ENCODE data around the gene GRHPR. TPM values are rescaled to one million over a fixed set of nuclear protein-coding genes. Genes with fewer than 3 reads are reported as not detected.
A peak's percentile ranks its signal among the peaks of the same experiment; 100 is the strongest.
"Not testable (repeated sequence)": the region's sequence is repeated elsewhere in the genome, so short reads cannot be mapped to it uniquely, and the experiment has no call there.

Gene GRHPR
- polyA plus RNA-seq, 3 donors, result 124 to 146 (median 132) TPM

DNA sequence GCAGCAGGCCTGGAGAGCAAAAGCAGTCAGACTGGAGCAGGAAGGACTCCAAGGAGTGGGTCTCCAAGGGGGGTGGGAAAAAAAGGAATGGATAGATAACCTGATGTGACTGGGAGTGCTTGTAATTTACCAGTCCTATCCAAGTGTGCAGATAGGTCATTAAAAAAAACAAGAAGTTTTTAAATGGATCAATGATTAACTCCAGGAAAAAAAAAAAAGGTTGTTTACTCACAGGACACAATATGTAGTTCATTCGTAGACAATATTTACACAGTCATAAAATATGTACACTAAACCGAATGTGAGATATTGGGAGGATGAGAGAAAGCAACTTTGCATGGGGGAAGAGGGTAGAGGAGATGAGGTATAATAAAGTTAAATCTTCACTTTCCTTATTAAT lies 22.4 kb downstream of the GRHPR start:
- DNase-seq (ENCODE audit: low read depth in 3 of 3, low spot score in 2 of 3), result no peak

DNA sequence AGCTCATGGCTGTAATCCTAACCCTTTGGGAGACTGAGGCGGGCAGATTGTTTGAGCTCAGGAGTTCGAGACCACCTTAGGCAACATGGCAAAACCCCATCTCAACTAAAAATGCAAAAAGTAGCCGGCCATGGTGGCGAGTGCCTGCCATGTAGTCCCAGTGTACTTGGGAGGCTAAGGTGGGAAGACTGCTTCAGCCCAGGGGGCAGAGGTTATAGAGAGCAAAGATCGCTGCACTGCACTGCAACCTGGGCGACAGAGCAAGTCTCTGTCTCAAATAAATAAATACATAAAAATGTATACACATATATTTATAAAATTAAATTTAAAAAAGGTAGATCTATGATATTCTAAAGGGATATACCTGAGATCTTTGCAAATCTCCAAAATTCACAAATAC lies 23.3 kb downstream of the GRHPR start:
- no peak for DNase-seq (ENCODE audit: low read depth in 3 of 3, low spot score in 2 of 3)

DNA sequence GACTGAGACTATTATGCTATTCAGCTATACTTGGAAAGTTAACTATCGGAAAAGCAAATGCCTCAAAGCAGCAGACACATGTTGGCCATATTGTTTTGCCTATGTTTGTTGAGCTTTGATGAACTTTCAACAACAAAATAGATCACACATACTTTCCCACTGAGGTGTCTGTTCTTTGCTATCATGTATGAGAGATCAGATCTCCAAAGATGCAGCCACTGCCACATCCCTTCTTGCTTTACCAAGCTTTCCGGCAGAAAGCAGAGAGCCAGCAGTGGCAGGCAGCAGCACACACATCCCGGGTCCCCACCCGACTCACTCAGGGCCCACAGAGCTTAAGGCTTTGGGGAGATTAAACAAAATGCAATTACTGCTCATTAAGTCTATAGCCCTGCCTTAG lies 23.9 kb downstream of the GRHPR start:
- DNase-seq (ENCODE audit: low read depth in 3 of 3, low spot score in 2 of 3), result no peak

DNA sequence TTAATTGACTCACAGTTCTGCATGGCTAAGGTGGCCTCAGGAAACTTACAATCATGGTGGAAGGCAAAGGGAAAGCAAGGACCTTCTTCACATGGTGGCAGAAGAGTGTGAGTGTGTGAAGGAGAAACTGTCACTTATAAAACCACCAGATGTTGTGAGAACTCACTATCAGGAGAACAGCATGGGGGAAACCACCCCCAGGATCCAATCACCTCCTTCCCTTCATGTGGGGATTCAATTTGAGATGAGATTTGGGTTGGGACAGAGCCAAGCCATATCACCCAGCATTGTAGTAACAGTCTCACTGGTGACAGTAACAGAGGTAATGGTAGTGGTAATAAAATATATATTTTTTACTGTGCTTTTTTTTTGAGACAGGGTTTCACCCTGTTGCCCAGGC lies 24.6 kb downstream of the GRHPR start:
- DNase-seq (ENCODE audit: low read depth in 3 of 3, low spot score in 2 of 3), result no peak

DNA sequence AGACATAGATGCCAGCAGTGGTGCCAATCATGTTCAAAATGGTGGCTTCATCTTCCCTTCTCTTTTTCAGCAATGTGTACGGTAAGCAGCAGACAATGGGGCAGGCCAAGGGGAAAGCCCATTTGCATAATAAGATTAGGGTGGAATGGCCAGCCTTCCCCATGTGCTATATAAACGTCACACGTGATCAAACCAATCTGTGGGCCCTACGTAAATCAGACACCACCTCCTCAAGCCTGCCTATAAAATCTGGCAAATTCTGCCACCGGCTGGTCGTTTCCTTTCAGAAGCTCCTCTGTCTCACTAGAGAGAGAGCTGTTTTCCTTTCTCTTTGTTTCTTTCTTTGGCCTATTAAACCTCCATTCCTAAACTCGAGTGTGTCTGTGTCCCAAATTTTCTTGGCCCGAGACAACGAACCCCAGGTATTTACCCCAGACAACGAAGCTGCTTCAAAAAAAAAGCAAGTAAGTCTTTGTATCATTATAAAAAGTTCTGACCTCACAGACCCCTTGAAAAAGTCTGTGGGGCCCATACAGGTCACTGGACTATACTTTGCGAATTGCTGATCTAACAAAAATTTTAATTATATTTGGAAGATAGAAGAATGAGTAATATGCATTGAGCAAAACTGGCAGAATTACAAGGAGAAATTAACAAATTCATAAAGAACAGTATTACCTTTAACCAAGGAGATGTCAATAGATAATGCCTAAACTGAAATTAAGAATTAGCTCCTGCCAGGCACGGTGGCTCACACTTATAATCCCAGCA lies 27.6 kb downstream of the GRHPR start:
- no peak for DNase-seq (ENCODE audit: low read depth in 3 of 3, low spot score in 2 of 3)

DNA sequence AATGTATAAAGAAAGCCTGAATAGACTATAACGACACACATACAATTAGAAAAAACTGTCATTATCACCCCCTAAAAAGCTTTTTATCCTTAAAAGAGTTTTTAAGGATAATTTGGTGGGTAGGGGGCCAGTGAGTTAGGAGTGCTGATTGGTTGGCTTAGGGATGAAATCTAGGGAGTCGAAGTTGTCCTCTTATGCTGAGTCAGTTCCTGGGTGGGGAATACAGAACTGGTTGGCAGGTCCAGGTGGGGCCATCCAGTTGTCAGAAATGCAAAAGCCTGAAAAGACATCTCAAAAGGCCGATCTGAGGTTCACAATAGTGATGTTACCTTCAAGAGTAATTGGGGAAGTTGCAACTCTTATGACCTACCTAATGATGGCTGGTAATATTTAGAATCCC lies 29.1 kb downstream of the GRHPR start:
- no peak for DNase-seq (ENCODE audit: low read depth in 3 of 3, low spot score in 2 of 3)

DNA sequence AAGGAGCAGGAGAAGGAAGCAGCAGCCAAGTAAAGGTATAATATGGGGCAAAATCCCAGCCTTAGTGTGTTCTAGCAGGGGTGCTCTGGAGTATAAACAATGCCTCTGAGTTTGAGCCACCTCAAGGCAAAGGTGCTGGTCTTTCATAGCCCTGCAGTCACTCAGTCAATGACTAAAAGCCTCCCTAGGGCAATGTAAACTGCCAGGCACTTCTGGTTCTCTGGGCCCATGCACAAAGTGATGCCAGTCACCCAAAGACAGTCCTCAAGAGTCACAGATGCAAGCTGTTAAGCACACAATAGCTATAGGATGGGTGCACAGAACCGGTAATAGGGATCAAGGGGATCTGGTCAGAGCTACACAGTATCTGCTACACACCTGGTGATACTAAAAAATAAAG lies 30.1 kb downstream of the GRHPR start:
- no peak for DNase-seq (ENCODE audit: low read depth in 3 of 3, low spot score in 2 of 3)

DNA sequence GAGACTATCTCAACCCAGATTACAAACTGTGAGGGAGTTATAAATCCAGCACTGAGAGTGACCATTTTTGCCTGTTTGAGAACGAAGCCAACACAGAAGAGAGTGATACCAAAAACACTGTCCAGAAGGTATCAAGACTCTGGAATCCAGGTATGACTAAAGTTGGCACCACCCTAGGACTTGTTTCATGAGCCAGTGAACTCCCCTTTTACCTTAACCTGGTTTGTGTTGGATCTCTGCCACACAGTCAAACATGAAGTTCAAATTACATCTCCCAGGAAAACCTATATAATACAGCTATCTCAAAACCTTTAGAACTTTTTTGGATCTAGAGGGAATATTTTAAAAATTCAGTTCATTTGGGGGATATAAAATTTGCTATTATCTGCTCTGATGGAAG lies 31.3 kb downstream of the GRHPR start:
- no peak for DNase-seq (ENCODE audit: low read depth in 3 of 3, low spot score in 2 of 3)

DNA sequence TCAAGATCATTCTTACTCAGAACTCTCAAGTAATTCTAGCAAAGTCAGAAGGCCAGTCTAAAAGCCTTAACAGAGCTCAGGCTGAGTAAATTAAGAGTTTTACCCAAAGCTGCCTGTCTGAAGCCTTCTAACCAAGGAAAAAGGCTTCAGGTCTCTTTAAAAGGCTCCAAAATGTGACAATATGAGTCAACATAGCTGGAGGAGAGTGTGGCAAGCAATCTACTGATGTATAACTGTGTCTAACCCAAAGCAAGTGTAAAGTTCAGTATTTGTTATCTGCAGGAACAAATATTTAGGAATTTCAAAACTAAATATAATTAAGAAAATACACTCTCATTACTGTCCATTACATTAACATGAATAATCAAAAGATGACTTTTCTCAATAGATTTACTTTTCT lies 31.7 kb downstream of the GRHPR start:
- no peak for DNase-seq (ENCODE audit: low read depth in 3 of 3, low spot score in 2 of 3)

DNA sequence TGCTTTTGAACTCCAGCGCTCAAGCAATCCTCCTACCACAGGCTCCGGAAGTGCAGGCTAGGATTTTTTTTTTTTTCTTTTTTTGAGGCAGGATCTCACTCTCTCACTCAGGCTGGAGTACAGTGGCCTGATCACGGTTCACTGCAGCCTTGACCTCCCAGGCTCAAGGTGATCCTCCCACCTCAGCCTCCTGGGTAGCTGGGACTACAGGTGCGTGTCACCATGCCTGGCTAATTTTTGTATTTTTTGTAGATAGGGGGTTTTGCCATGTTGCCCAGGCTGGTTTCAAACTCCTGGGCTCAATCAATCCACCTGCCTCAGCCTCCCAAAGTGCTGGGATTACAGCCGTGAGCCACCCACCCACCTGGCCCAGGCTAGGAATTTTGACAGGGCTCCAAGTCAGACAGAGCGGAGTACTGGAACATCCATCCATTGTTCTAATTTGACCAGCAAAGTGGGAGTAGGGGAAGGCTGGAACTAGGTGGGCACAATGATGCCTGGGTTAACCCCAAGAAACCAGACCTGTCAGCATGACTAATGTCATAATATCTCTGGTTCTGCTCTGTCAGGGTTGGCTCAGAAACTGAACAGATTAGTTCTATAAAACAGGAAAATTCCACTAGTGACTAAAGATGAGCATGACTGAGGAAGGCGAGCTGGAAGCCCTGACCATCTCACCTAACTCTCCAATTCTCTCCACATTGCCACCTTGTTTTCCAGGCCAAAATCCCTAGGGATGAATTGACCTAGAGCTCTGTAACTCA lies 33.6 kb downstream of the GRHPR start:
- no peak for DNase-seq (ENCODE audit: low read depth in 3 of 3, low spot score in 2 of 3)

DNA sequence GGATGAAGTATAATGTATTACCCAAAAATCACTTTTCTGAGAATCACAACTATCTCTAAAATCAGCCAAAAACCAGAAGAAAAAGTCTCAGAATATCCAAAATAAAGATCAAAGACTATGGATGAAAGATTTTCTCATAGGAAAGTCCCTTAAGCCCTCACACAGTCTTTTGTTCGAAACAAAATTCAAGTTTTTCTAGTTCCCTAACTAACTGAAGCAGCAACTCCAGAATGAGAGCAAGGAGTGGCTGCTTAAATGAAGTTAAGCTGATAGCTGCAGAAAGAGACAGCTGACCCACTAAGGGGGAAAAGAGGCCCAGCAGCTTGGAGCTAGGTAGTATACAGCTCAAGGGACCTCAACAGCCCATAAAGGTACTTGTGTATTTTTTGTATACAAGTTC lies 34.3 kb downstream of the GRHPR start:
- no peak for DNase-seq (ENCODE audit: low read depth in 3 of 3, low spot score in 2 of 3)

DNA sequence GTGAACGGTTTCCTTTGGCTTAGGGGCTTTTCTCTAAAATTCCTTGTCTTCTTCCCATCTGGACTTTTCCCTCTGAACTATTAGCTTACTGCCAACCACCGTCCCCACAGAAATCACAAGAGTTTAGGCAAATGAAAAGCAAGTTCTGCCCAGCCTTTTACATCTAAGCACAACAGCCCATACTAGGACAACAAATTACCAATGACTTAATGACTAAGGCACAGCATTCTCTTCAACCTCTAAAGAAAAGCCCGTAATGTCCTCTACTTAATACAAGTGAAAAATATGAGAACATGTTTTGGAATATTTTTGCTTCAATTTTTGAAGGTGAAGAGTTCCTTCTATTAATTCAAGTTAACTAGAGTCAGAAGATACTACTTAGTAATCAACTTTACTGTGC lies 41.5 kb downstream of the GRHPR start:
- DNase-seq (ENCODE audit: low read depth in 3 of 3, low spot score in 2 of 3), result no peak

DNA sequence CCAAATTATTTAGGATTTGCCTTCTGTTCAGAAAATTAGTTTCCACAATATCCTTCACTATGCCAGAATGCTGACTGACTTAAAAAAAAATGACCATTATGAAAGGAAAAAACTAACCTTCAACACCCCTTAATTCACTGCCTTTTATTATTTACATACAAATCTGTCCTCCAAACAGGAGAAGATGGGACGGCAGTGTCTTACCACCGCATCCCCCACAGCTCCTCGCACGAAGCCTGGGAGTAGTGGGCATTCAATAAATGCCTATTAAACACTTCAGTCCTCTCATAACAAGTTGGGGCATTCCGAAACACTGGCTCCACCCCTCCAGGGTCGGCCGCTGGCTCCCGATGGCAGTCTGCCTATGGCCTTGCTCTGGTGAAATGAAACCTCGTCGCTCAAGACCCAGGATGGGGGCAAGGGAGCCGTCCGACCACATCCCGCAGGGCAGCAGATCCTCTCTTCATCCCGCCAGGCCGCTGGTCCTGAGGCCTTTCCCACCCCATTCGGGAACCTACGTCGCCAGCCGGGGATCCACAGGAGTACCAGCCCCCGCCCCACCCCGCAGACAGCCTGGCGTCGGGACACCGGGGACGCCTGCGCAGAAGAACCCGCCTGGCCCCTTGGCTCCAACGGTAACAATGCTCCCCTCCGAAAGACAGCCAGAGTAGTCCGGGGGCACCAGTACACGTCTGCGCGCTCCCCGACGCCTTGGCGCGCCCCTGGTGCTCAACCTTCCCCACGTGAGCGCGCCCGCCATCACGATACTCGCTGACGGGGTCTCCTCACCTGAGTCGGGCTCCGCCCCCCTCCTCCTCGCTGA lies 42.1 kb downstream of the GRHPR start:
- peak in 1 of 3 donors; percentile 57 for DNase-seq (ENCODE audit: low read depth in 3 of 3, low spot score in 2 of 3)

DNA sequence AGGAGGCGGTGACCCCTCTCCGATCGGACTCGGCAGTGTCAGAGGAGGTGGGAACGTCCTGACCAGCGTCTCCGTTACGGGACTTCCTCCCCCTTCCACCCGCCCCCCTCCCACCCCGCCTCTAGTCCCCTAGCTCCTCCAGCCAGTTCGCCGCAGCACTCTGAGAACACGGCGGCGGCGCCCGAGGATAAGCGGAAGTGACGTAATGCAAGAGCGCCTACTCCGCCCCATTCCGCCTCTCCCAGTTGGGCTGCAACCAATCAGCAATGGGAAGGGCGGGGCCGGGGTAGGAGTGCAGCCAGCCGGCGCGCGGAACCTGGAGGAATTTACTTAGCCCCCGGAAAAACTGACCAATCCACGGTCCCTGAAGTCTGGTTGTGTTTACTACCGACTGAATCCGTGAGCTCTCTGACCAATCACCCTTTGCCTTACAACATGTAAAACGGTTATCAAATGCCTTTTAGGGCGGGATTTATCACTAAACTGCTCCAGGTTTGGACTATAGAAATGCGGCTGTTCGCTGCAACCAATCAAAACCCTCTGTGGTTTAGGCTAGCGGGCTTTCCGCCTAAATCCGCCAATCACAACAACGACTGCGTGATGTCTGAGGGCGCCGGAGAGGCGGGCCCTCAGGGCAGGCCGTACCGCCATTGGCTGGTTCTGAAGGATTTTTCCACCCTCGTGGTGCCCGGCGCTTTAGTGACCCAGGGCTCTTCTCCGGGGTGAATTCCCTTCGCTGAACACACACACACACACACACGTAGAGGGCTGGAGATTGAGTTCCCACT lies 42.9 kb downstream of the GRHPR start, which contains the start of gene ZBTB5:
Gene ZBTB5, minus strand, starts transcription at position 202 of the 788 bp plus-strand sequence. CDS start 22,899 bp downstream, outside the sequence.
- DNase-seq (ENCODE audit: low read depth in 3 of 3, low spot score in 2 of 3), result peak; percentile 99 to 100 (median 99)

DNA sequence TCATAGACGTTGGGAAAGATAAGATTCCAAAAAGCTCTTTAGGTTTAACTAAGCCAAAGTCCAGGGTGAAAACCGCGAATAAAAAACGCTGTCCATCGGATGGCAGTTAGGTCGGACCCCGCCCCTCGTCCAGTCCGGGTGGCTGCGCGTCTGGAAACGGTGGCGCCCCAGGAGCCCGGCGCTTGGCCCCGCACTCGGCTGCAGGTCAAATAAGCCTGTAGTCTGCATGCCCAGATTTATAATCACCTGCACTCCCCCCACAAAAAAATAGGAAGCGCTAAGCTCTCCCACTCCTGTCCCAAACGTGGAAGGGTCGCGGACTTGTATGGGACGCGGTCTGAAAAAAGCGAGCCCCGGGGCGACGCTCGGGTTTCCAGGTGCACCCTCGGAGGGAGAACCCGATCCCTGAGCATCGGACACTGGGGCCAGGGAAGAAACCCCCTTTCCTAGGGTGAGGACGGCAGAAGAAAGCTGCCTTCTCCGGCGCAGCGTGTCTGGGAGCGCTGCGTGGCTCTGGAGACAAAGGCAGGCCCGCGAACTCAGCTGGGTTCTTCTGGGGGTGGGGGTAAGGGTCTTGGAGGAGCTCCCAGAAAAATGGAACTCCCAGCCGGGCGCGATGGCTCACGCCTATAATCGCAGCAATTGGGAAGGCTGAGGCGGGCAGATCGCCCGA lies 43.7 kb downstream of the GRHPR start:
- DNase-seq (ENCODE audit: low read depth in 3 of 3, low spot score in 2 of 3), result peak in 2 of 3 donors; percentile 67 to 74

DNA sequence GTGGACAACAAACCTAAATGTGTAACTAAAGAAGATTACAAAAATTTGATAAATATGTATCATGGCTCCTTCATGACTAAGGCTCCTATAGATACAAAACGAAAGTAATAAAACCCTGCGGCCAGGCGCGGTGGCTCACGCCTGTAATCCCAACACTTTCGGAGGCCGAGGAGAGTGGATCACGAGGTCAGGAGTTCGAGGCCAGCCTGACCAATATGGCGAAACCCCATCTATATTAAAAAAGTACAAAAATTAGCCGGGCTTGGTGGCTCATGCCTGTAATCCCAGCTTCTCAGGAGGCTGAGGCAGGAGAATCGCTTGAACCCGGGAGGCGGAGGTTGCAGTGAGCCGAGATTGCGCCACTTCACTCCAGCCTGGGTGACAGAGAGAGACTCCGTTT lies 45.0 kb downstream of the GRHPR start:
- not testable (repeated sequence) for DNase-seq (ENCODE audit: low read depth in 3 of 3, low spot score in 2 of 3)

DNA sequence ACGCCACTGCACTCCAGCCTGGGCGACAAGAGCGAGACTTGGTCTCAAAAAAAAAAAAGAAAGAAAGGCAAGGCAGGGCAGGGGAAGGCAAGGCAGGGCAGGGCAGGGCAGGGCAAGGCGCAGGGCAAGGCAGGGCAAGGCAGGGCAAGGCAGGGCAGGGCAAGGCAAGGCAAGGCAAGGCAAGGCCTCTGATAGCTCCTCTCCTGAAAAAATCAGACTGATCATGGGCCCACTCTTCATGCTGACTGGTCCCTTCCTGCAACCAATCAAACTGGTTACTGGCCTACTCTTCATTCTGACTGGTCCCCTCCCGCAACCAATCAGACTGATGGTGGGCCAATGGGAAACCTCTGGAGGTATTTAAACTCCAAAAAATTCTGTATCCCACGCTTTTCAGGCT lies 46.1 kb downstream of the GRHPR start:
- DNase-seq (ENCODE audit: low read depth in 3 of 3, low spot score in 2 of 3), result no peak

DNA sequence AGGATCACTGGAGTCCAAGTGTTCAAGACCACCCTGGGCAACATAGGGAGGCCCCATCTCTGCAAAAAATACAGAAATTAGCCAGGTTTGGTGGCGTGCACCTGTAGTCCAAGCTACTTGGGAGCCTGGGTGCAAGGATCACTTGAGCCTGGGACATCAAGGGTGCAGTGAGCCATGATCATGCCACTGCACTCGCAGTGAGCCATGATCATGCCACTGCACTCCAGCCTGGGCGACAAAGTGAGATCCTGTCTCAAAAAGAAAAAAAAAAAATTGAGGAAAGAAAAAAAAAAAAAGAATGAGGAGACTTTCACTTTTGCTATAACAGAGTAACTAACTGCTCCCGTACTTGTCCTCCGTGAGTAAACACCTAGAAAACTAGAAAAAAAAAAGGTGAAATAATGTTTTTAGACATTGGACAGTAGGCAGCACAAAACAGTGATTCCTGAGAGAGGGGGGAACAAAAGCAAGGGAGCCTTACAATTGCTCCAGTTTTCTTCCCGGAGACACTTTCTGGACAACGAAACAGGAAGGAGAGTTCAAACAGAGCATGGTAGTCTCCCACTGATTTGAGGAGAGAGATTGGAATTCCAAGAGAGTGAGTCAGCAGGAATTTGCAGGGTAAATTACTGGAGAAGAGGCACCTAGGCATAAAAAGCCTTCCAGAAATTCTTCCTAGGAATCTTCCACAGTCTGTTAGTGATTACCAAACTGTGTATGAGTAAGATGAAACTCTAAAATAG lies 49.6 kb downstream of the GRHPR start:
- no peak for DNase-seq (ENCODE audit: low read depth in 3 of 3, low spot score in 2 of 3)

DNA sequence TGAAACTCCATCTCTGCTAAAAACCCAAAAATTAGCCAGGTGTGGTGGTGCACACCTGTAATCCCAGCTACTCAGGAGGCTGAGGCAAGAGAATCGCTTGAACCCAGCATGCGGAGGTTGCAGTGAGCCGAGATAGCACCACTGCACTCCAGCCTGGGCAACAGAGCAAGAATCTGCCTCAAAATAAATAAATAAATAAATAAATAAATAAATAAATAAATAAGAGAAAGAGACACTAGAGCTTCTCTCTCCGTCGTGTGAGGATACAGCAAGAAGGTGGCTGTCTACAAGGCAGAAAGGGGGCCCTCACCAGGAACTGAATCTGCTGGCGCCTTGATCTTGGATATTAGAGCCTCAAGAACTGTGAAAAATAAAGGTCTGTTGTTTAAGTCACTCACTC lies 51.5 kb downstream of the GRHPR start:
- DNase-seq (ENCODE audit: low read depth in 3 of 3, low spot score in 2 of 3), result not testable (repeated sequence)
